ENCODE measurements around the gene SKAP2. TPM values are rescaled to one million over a fixed set of nuclear protein-coding genes. Genes with fewer than 3 reads are reported as not detected.

The SKAP2 gene
- total RNA-seq, 1 experiment from 2014 or later = 33.8 TPM

- DNase-seq (ENCODE audit: low read depth) = no peak
These were observed 168.2 kb downstream of the SKAP2 start for GRCh38 chr7:26696161-26696560.

GRCh38 chr7:26694713-26695112 is 169.7 kb downstream of the SKAP2 start:
- no peak for DNase-seq (ENCODE audit: low read depth)

GRCh38 chr7:26694141-26694540 is 170.2 kb downstream of the SKAP2 start:
- no peak for DNase-seq (ENCODE audit: low read depth)

- DNase-seq (ENCODE audit: low read depth) = no peak
These were observed 172.5 kb downstream of the SKAP2 start for GRCh38 chr7:26691886-26692285.

GRCh38 chr7:26691406-26691805 is 173.0 kb downstream of the SKAP2 start:
- no peak for DNase-seq (ENCODE audit: low read depth)

GRCh38 chr7:26690135-26690805 is 174.1 kb downstream of the SKAP2 start:
- no peak for DNase-seq (ENCODE audit: low read depth)

- DNase-seq (ENCODE audit: low read depth) = no peak
These were observed 175.4 kb downstream of the SKAP2 start for GRCh38 chr7:26688936-26689506.

- DNase-seq (ENCODE audit: low read depth) = no peak
These were observed 176.0 kb downstream of the SKAP2 start for GRCh38 chr7:26688388-26688787.

- DNase-seq (ENCODE audit: low read depth) = no peak
These were observed 177.4 kb downstream of the SKAP2 start for GRCh38 chr7:26687032-26687431.

- peak; percentile 91 for DNase-seq (ENCODE audit: low read depth)
These were observed 177.9 kb downstream of the SKAP2 start for GRCh38 chr7:26686448-26686981.

- DNase-seq (ENCODE audit: low read depth) = no peak
These were observed 178.8 kb downstream of the SKAP2 start for GRCh38 chr7:26685606-26686005.

GRCh38 chr7:26684447-26684846 is 179.9 kb downstream of the SKAP2 start:
- no peak for DNase-seq (ENCODE audit: low read depth)

- no peak for DNase-seq (ENCODE audit: low read depth)
These were observed 181.1 kb downstream of the SKAP2 start for GRCh38 chr7:26683277-26683676.

GRCh38 chr7:26681819-26682418 is 182.5 kb downstream of the SKAP2 start:
- DNase-seq (ENCODE audit: low read depth) = peak; percentile 44

GRCh38 chr7:26680587-26680986 is 183.8 kb downstream of the SKAP2 start:
- no peak for DNase-seq (ENCODE audit: low read depth)

GRCh38 chr7:26675143-26675887 is 189.1 kb downstream of the SKAP2 start:
- peak; percentile 62 for DNase-seq (ENCODE audit: low read depth)

GRCh38 chr7:26673858-26674257 is 190.5 kb downstream of the SKAP2 start:
- no peak for DNase-seq (ENCODE audit: low read depth)

- no peak for DNase-seq (ENCODE audit: low read depth)
These were observed 191.1 kb downstream of the SKAP2 start for GRCh38 chr7:26673271-26673670.

- no peak for DNase-seq (ENCODE audit: low read depth)
These were observed 193.5 kb downstream of the SKAP2 start for GRCh38 chr7:26670841-26671240.

GRCh38 chr7:26670290-26670689 is 194.1 kb downstream of the SKAP2 start:
- no peak for DNase-seq (ENCODE audit: low read depth)

GRCh38 chr7:26668821-26669220 is 195.6 kb downstream of the SKAP2 start:
- no peak for DNase-seq (ENCODE audit: low read depth)

GRCh38 chr7:26667514-26668133 is 196.8 kb downstream of the SKAP2 start:
- DNase-seq (ENCODE audit: low read depth) = peak; percentile 97
